IPS-15b (cell line): ENCODE measurements around the gene NT5DC2.

Experiments used
- H3K27me3 ChIP-seq: one replicate; pipeline ENCODE4 v1.6.1; 2013; ENCODE audit warnings: low read length; ENCODE audit not compliant: control insufficient read depth, insufficient read depth
- H3K36me3 ChIP-seq: one replicate; pipeline ENCODE4 v1.6.1; 2013; ENCODE audit warnings: low read length; ENCODE audit not compliant: control insufficient read depth, insufficient read depth
- H3K4me1 ChIP-seq: one replicate; pipeline ENCODE4 v1.6.1; 2013; ENCODE audit warnings: mild to moderate bottlenecking, low read length; ENCODE audit not compliant: control insufficient read depth, insufficient read depth
- H3K4me3 ChIP-seq: one replicate; pipeline ENCODE4 v1.5.1; 2013; ENCODE audit warnings: low read depth, low read length
- H3K9ac ChIP-seq: one replicate; pipeline ENCODE4 v1.6.1; 2013; ENCODE audit warnings: low read depth, mild to moderate bottlenecking, low read length
- H3K9me3 ChIP-seq: one replicate; pipeline ENCODE4 v1.6.1; 2013; ENCODE audit warnings: mild to moderate bottlenecking, low read length; ENCODE audit not compliant: control insufficient read depth, insufficient read depth

The NT5DC2 gene

GRCh38 chr3:52533623-52534280 is at the start of gene NT5DC2:
Gene NT5DC2 (minus strand): TSS chr3:52533857. CDS start chr3:52533737, 120 bp downstream.
- Histone ChIP-seq H3K9me3 (no peaks in the 10 kb centered on the region), H3K36me3 (peaks cover 15% of the 10 kb centered on the region), H3K4me3 (peak within 1 kb of the TSS; percentile 70), H3K4me1 (peaks cover 16% of the 10 kb centered on the region), H3K9ac (peak within 1 kb of the TSS; percentile 73), H3K27me3 (no peaks in the 10 kb centered on the region)

GRCh38 chr3:52574056-52574965 is 40.7 kb upstream of the NT5DC2 start:
- H3K36me3 ChIP-seq = peaks cover 4% of the 10 kb centered on the region
- H3K9me3 ChIP-seq = no peaks in the 10 kb centered on the region
- no peaks in the 10 kb centered on the region for H3K4me1 ChIP-seq
- H3K4me3 ChIP-seq = no peak overlapping the region
- no peak overlapping the region for H3K9ac ChIP-seq
- no peaks in the 10 kb centered on the region for H3K27me3 ChIP-seq

- H3K9ac ChIP-seq = no peak overlapping the region
- no peak overlapping the region for H3K4me3 ChIP-seq
- H3K4me1 ChIP-seq = no peaks in the 10 kb centered on the region
- H3K27me3 ChIP-seq = no peaks in the 10 kb centered on the region
- H3K9me3 ChIP-seq = no peaks in the 10 kb centered on the region
- peaks cover 4% of the 10 kb centered on the region for H3K36me3 ChIP-seq
Observed at GRCh38 chr3:52572221-52572620, 38.6 kb upstream of the NT5DC2 start.

- Histone ChIP-seq H3K4me3 (no peak overlapping the region), H3K36me3 (peaks cover 4% of the 10 kb centered on the region), H3K9ac (no peak overlapping the region), H3K27me3 (no peaks in the 10 kb centered on the region), H3K4me1 (no peaks in the 10 kb centered on the region), H3K9me3 (no peaks in the 10 kb centered on the region)
Observed at GRCh38 chr3:52570076-52570475, 36.4 kb upstream of the NT5DC2 start.

- H3K36me3 ChIP-seq = peaks cover 2% of the 10 kb centered on the region
- H3K9ac ChIP-seq = no peak overlapping the region
- no peaks in the 10 kb centered on the region for H3K4me1 ChIP-seq
- no peak overlapping the region for H3K4me3 ChIP-seq
- H3K9me3 ChIP-seq = no peaks in the 10 kb centered on the region
- H3K27me3 ChIP-seq = no peaks in the 10 kb centered on the region
Observed at GRCh38 chr3:52568069-52568468, 34.4 kb upstream of the NT5DC2 start.

GRCh38 chr3:52563984-52564383 is 30.3 kb upstream of the NT5DC2 start:
- H3K36me3 ChIP-seq = peaks cover 11% of the 10 kb centered on the region
- no peak overlapping the region for H3K9ac ChIP-seq
- no peaks in the 10 kb centered on the region for H3K4me1 ChIP-seq
- no peaks in the 10 kb centered on the region for H3K27me3 ChIP-seq
- H3K4me3 ChIP-seq = no peak overlapping the region
- no peaks in the 10 kb centered on the region for H3K9me3 ChIP-seq

GRCh38 chr3:52561028-52561747 is 27.5 kb upstream of the NT5DC2 start:
- H3K4me3 ChIP-seq = no peak overlapping the region

GRCh38 chr3:52558436-52558835 is 24.8 kb upstream of the NT5DC2 start:
- Histone ChIP-seq H3K4me3 (no peak overlapping the region), H3K36me3 (peaks cover 11% of the 10 kb centered on the region), H3K9ac (no peak overlapping the region), H3K4me1 (no peaks in the 10 kb centered on the region), H3K27me3 (no peaks in the 10 kb centered on the region), H3K9me3 (no peaks in the 10 kb centered on the region)

More at GRCh38 chr3:52561028-52561747, 27.5 kb upstream of the NT5DC2 start:
- no peaks in the 10 kb centered on the region for H3K9me3 ChIP-seq
- H3K36me3 ChIP-seq = peaks cover 11% of the 10 kb centered on the region
- no peaks in the 10 kb centered on the region for H3K27me3 ChIP-seq
- no peak overlapping the region for H3K9ac ChIP-seq
- no peaks in the 10 kb centered on the region for H3K4me1 ChIP-seq

- no peaks in the 10 kb centered on the region for H3K9me3 ChIP-seq
- H3K4me3 ChIP-seq = no peak overlapping the region
- H3K9ac ChIP-seq = no peak overlapping the region
- H3K27me3 ChIP-seq = no peaks in the 10 kb centered on the region
- peaks cover 3% of the 10 kb centered on the region for H3K36me3 ChIP-seq
- H3K4me1 ChIP-seq = no peaks in the 10 kb centered on the region
Observed at GRCh38 chr3:52557011-52557960, 23.6 kb upstream of the NT5DC2 start.

- H3K9me3 ChIP-seq = no peaks in the 10 kb centered on the region
- H3K36me3 ChIP-seq = no peaks in the 10 kb centered on the region
- H3K9ac ChIP-seq = no peak overlapping the region
- no peaks in the 10 kb centered on the region for H3K27me3 ChIP-seq
- no peaks in the 10 kb centered on the region for H3K4me1 ChIP-seq
- no peak overlapping the region for H3K4me3 ChIP-seq
Observed at GRCh38 chr3:52555056-52555455, 21.4 kb upstream of the NT5DC2 start.
